Activated T-cell treated with anti-CD3 and anti-CD28 coated beads, Interleukin-2, amount 50 U/mL, for 72 hours (primary cell): ENCODE data around the gene NCAPD2. TPM values are rescaled to one million over a fixed set of nuclear protein-coding genes. Genes with fewer than 3 reads are reported as not detected.
"Not testable (repeated sequence)": the region's sequence is repeated elsewhere in the genome, so short reads cannot be mapped to it uniquely, and the experiment has no call there.

Experiments used
- ATAC-seq, 2 donors: fragments of 150-1000 bp; cut with Tn5 transposase; replicated peaks in 1 of 2; 2 replicates each; pipeline ENCODE4 v1.10.0; 2021; ENCODE audit warnings: moderate library complexity in 2 of 2, mild to moderate bottlenecking in 1 of 2
- DNase-seq, 2 donors: peaks; one replicate each; pipeline ENCODE4 v3.0.0; 2021 to 2022; ENCODE audit warnings: mixed read lengths in 1 of 2
- H3K27ac Mint-ChIP-seq: one replicate; pipeline ENCODE4 v1.8.0; 2022; ENCODE audit warnings: mild to moderate bottlenecking, moderate library complexity, mixed read lengths
- H3K27me3 Mint-ChIP-seq: one replicate; pipeline ENCODE4 v1.8.0; 2022; ENCODE audit warnings: low read depth, mixed read lengths
- H3K36me3 Mint-ChIP-seq, 2 donors: one replicate each; pipeline ENCODE4 v1.8.0; 2022; ENCODE audit warnings: mixed read lengths in 2 of 2, mild to moderate bottlenecking in 1 of 2; ENCODE audit not compliant: insufficient read depth in 2 of 2
- H3K4me1 Mint-ChIP-seq: one replicate; pipeline ENCODE4 v1.8.0; 2022; ENCODE audit warnings: low read depth, mixed read lengths
- H3K4me3 Mint-ChIP-seq, 2 donors: one replicate each; pipeline ENCODE4 v1.8.0; 2022; ENCODE audit warnings: mild to moderate bottlenecking in 2 of 2, mixed read lengths in 2 of 2, moderate library complexity in 2 of 2
- H3K9me3 Mint-ChIP-seq, 2 donors: one replicate each; pipeline ENCODE4 v1.8.0; 2022; ENCODE audit warnings: mixed read lengths in 2 of 2
- total RNA-seq, 2 donors: library from RNA; stranded (reverse); gene quantifications; one replicate each; pipeline ENCODE4 v1.2.3, GENCODE V29; 2022

Gene NCAPD2
- total RNA-seq, 2 donors from 2014 or later: 156 to 168 TPM

- no peak for ATAC-seq
- peak overlapping the region; percentile 78 for H3K27ac Mint-ChIP-seq
- H3K4me3 Mint-ChIP-seq: peak overlapping the region; percentile 83 to 98
- peaks cover 0 to 21% of the 10 kb centered on the region in 2 donors for H3K36me3 Mint-ChIP-seq
- no peaks in the 10 kb centered on the region for H3K9me3 Mint-ChIP-seq
- no peak for DNase-seq
- H3K4me1 Mint-ChIP-seq: peaks cover 49% of the 10 kb centered on the region
- H3K27me3 Mint-ChIP-seq: no peaks in the 10 kb centered on the region
Observed at GRCh38 chr12:6556857-6557256, 63.0 kb downstream of the NCAPD2 start.

- not testable (repeated sequence) for H3K4me3 Mint-ChIP-seq, H3K9me3 Mint-ChIP-seq, H3K27me3 Mint-ChIP-seq
- Mint-ChIP-seq H3K27ac (peak overlapping the region; percentile 9), H3K36me3 (peaks cover 0 to 29% of the 10 kb centered on the region in 2 donors), H3K4me1 (peaks cover 36% of the 10 kb centered on the region)
- ATAC-seq (peak in 1 of 2 donors; percentile 6), DNase-seq (peak; percentile 50 to 68)
Observed at GRCh38 chr12:6558014-6558760, 64.3 kb downstream of the NCAPD2 start.

- DNase-seq: no peak
- Mint-ChIP-seq H3K27me3 (no peaks in the 10 kb centered on the region), H3K4me1 (peaks cover 33% of the 10 kb centered on the region), H3K9me3 (no peaks in the 10 kb centered on the region), H3K27ac (no peak overlapping the region), H3K4me3 (no peak overlapping the region), H3K36me3 (peaks cover 4 to 35% of the 10 kb centered on the region in 2 donors)
- no peak for ATAC-seq
Observed at GRCh38 chr12:6559500-6559899, 65.6 kb downstream of the NCAPD2 start.

- ATAC-seq (no peak), DNase-seq (no peak)
- Mint-ChIP-seq H3K4me3 (no peak overlapping the region), H3K36me3 (peaks cover 9 to 38% of the 10 kb centered on the region in 2 donors), H3K4me1 (peaks cover 37% of the 10 kb centered on the region), H3K27ac (peak overlapping the region; percentile 35), H3K9me3 (no peaks in the 10 kb centered on the region), H3K27me3 (no peaks in the 10 kb centered on the region)
Observed at GRCh38 chr12:6560501-6561205, 66.8 kb downstream of the NCAPD2 start.

GRCh38 chr12:6562881-6563280, 69.0 kb downstream of the NCAPD2 start:
- Mint-ChIP-seq H3K36me3 (peaks cover 17 to 51% of the 10 kb centered on the region in 2 donors), H3K4me3 (no peak overlapping the region), H3K4me1 (peaks cover 47% of the 10 kb centered on the region), H3K9me3 (no peaks in the 10 kb centered on the region), H3K27ac (peak overlapping the region; percentile 78), H3K27me3 (no peaks in the 10 kb centered on the region)
- ATAC-seq: no peak
- no peak for DNase-seq

GRCh38 chr12:6563448-6564050, 69.6 kb downstream of the NCAPD2 start:
- no peaks in the 10 kb centered on the region for H3K27me3 Mint-ChIP-seq
- peak; percentile 71 to 78 for DNase-seq
- H3K4me1 Mint-ChIP-seq: peaks cover 42% of the 10 kb centered on the region
- H3K27ac Mint-ChIP-seq: peak overlapping the region; percentile 63
- H3K4me3 Mint-ChIP-seq: no peak overlapping the region
- peaks cover 19 to 54% of the 10 kb centered on the region in 2 donors for H3K36me3 Mint-ChIP-seq
- no peaks in the 10 kb centered on the region for H3K9me3 Mint-ChIP-seq
- ATAC-seq: peak; percentile 21 to 41

- Mint-ChIP-seq H3K36me3 (peaks cover 19 to 51% of the 10 kb centered on the region in 2 donors), H3K4me3 (peak overlapping the region; percentile 93), H3K27ac (peak overlapping the region; percentile 98), H3K27me3 (no peaks in the 10 kb centered on the region), H3K9me3 (no peaks in the 10 kb centered on the region), H3K4me1 (peaks cover 66% of the 10 kb centered on the region)
- DNase-seq: no peak
- no peak for ATAC-seq
Observed at GRCh38 chr12:6567112-6567670, 73.3 kb downstream of the NCAPD2 start.

- Mint-ChIP-seq H3K9me3 (no peaks in the 10 kb centered on the region), H3K4me3 (peak overlapping the region; percentile 93), H3K27me3 (no peaks in the 10 kb centered on the region), H3K36me3 (peaks cover 18 to 47% of the 10 kb centered on the region in 2 donors), H3K27ac (peak overlapping the region; percentile 66), H3K4me1 (peaks cover 63% of the 10 kb centered on the region)
- ATAC-seq: no peak
- DNase-seq: no peak
Observed at GRCh38 chr12:6569312-6569711, 75.4 kb downstream of the NCAPD2 start.

GRCh38 chr12:6569786-6570185, 75.9 kb downstream of the NCAPD2 start:
- ATAC-seq (no peak), DNase-seq (no peak)
- no peaks in the 10 kb centered on the region for H3K27me3 Mint-ChIP-seq
- peaks cover 19 to 44% of the 10 kb centered on the region in 2 donors for H3K36me3 Mint-ChIP-seq
- no peaks in the 10 kb centered on the region for H3K9me3 Mint-ChIP-seq
- H3K4me3 Mint-ChIP-seq: peak overlapping the region; percentile 93
- peak overlapping the region; percentile 66 for H3K27ac Mint-ChIP-seq
- H3K4me1 Mint-ChIP-seq: peaks cover 63% of the 10 kb centered on the region

- no peaks in the 10 kb centered on the region for H3K27me3 Mint-ChIP-seq
- H3K27ac Mint-ChIP-seq: peak overlapping the region; percentile 66
- H3K4me3 Mint-ChIP-seq: peak overlapping the region; percentile 49 to 51
- peak; percentile 65 to 67 for DNase-seq
- H3K4me1 Mint-ChIP-seq: peaks cover 63% of the 10 kb centered on the region
- no peaks in the 10 kb centered on the region for H3K9me3 Mint-ChIP-seq
- ATAC-seq: no peak
- H3K36me3 Mint-ChIP-seq: peaks cover 17 to 41% of the 10 kb centered on the region in 2 donors
Observed at GRCh38 chr12:6570264-6570887, 76.5 kb downstream of the NCAPD2 start.

GRCh38 chr12:6573001-6573400, 79.1 kb downstream of the NCAPD2 start:
- peaks cover 22 to 39% of the 10 kb centered on the region in 2 donors for H3K36me3 Mint-ChIP-seq
- no peak overlapping the region for H3K4me3 Mint-ChIP-seq
- ATAC-seq (no peak), DNase-seq (no peak)
- no peaks in the 10 kb centered on the region for H3K27me3 Mint-ChIP-seq
- peak overlapping the region; percentile 1 for H3K27ac Mint-ChIP-seq
- H3K9me3 Mint-ChIP-seq: no peaks in the 10 kb centered on the region
- H3K4me1 Mint-ChIP-seq: peaks cover 53% of the 10 kb centered on the region

GRCh38 chr12:6574576-6575295, 80.8 kb downstream of the NCAPD2 start:
- H3K27ac Mint-ChIP-seq: peak overlapping the region; percentile 86
- H3K4me1 Mint-ChIP-seq: peaks cover 58% of the 10 kb centered on the region
- H3K27me3 Mint-ChIP-seq: no peaks in the 10 kb centered on the region
- ATAC-seq (peak; percentile 86 to 89), DNase-seq (peak; percentile 56 to 60)
- H3K36me3 Mint-ChIP-seq: peaks cover 25 to 46% of the 10 kb centered on the region in 2 donors
- H3K9me3 Mint-ChIP-seq: no peaks in the 10 kb centered on the region
- peak overlapping the region; percentile 35 to 51 for H3K4me3 Mint-ChIP-seq
